Caki2 (cell line): ENCODE results near the gene TBC1D9B. TPM values are rescaled to one million over a fixed set of nuclear protein-coding genes. Genes with fewer than 3 reads are reported as not detected.

Experiments used
- DNase-seq: peaks from one replicate; pipeline ENCODE4 v3.0.0-alpha.2; 2015; ENCODE audit warnings: low read depth
- in situ Hi-C: cut with HindIII; loops from 2 replicates; pipeline ENCODE4 v1.10.0; 2016; ENCODE audit warnings: low sequenced_read_pairs, low pct_unique_long_range_greater_than_20kb, mixed read lengths
- total RNA-seq: library from RNA; depleted of rRNA; stranded (reverse); fragments of >200 nt; shearing (Covaris generic); gene quantifications from 2 replicates; pipeline ENCODE4 v1.2.3, GENCODE V29; 2014; ENCODE audit warnings: low replicate concordance; rRNA removed

Gene TBC1D9B
- total RNA-seq, 1 experiment from 2014 or later = 87.3 TPM

GRCh38 chr5:179817890-179818745 is 89.6 kb downstream of the TBC1D9B start:
- in situ Hi-C loops = no loop called here

GRCh38 chr5:179817470-179817840 is 90.2 kb downstream of the TBC1D9B start:
- in situ Hi-C loops = no loop called here
- no peak for DNase-seq

More at GRCh38 chr5:179817890-179818745, 89.6 kb downstream of the TBC1D9B start:
- peak; percentile 87 for DNase-seq

- no peak for DNase-seq
- in situ Hi-C loops = no loop called here
These were observed 90.8 kb downstream of the TBC1D9B start for GRCh38 chr5:179816796-179817469.

- no peak for DNase-seq
- in situ Hi-C loops = no loop called here
These were observed 91.3 kb downstream of the TBC1D9B start for GRCh38 chr5:179816401-179816795.

GRCh38 chr5:179815491-179816249 is 92.0 kb downstream of the TBC1D9B start:
- in situ Hi-C loops = no loop called here
- no peak for DNase-seq

GRCh38 chr5:179814090-179814489 is 93.6 kb downstream of the TBC1D9B start:
- DNase-seq = no peak
- in situ Hi-C loops = no loop called here

- in situ Hi-C loops = no loop called here
- no peak for DNase-seq
These were observed 94.6 kb downstream of the TBC1D9B start for GRCh38 chr5:179812997-179813607.

- no peak for DNase-seq
These were observed 95.4 kb downstream of the TBC1D9B start for GRCh38 chr5:179812135-179812825.

More at GRCh38 chr5:179812135-179812825, 95.4 kb downstream of the TBC1D9B start:
- in situ Hi-C loops = no loop called here

Other genes starting within 250 kb of the TBC1D9B start
- gene CBY3, start 226.9 kb downstream of the TBC1D9B start, total RNA-seq = not detected in 2 replicates
- 596 and 607 TPM in 2 replicates for gene CANX, start 208.9 kb downstream of the TBC1D9B start, total RNA-seq
- 5.2 and 13.4 TPM in 2 replicates for gene MAML1, start 175.1 kb downstream of the TBC1D9B start, total RNA-seq
- gene LTC4S, start 113.9 kb downstream of the TBC1D9B start, total RNA-seq = 1.3 TPM in 1 of 2 replicates, not detected in the other
- gene MGAT4B, start 101.0 kb downstream of the TBC1D9B start, total RNA-seq = 656 and 666 TPM in 2 replicates
- 1,023 and 1,203 TPM in 2 replicates for gene SQSTM1, start 87.0 kb downstream of the TBC1D9B start, total RNA-seq
- gene MRNIP, start 49.1 kb downstream of the TBC1D9B start, total RNA-seq = 35.9 and 54.8 TPM in 2 replicates
- 45.2 and 58.8 TPM in 2 replicates for gene RNF130, start 163.9 kb upstream of the TBC1D9B start, total RNA-seq